SK-MEL-5 (cell line): ENCODE measurements around the gene ZNF280A. TPM values are rescaled to one million over a fixed set of nuclear protein-coding genes. Genes with fewer than 3 reads are reported as not detected.
"Not testable (repeated sequence)": the region's sequence is repeated elsewhere in the genome, so short reads cannot be mapped to it uniquely, and the experiment has no call there.

ENCODE experiments used
- DNase-seq: peaks from one replicate; pipeline ENCODE4 v3.0.0-alpha.2; 2016; ENCODE audit warnings: low read depth, low spot score
- in situ Hi-C: cut with HindIII; loops from 2 replicates; pipeline ENCODE4 v1.10.0; 2016; ENCODE audit warnings: low sequenced_read_pairs, high pct_unique_total_duplicates, low pct_unique_long_range_greater_than_20kb
- total RNA-seq: library from RNA; depleted of rRNA; stranded (reverse); fragments of >200 nt; shearing (Covaris generic); gene quantifications from 2 replicates; pipeline ENCODE4 v1.2.3, GENCODE V29; 2014

Gene ZNF280A
- total RNA-seq, 1 experiment from 2014 or later: 8.6 TPM

GRCh38 chr22:22548317-22548716, 28.2 kb upstream of the ZNF280A start:
- in situ Hi-C loops: no loop called here
- DNase-seq: no peak

- DNase-seq: no peak
- in situ Hi-C loops: no loop called here
These were observed 27.7 kb upstream of the ZNF280A start for GRCh38 chr22:22547692-22548300.

- in situ Hi-C loops: no loop called here
These were observed 27.2 kb upstream of the ZNF280A start for GRCh38 chr22:22547226-22547625.

GRCh38 chr22:22546490-22546889, 26.4 kb upstream of the ZNF280A start:
- in situ Hi-C loops: no loop called here
- DNase-seq: no peak

More at GRCh38 chr22:22547226-22547625, 27.2 kb upstream of the ZNF280A start:
- no peak for DNase-seq

- in situ Hi-C loops: no loop called here
- DNase-seq: no peak
These were observed 25.0 kb upstream of the ZNF280A start for GRCh38 chr22:22545084-22545483.

GRCh38 chr22:22538226-22538989, 18.3 kb upstream of the ZNF280A start:
- no peak for DNase-seq
- in situ Hi-C loops: no loop called here

- no peak for DNase-seq
- in situ Hi-C loops: no loop called here
These were observed 16.8 kb upstream of the ZNF280A start for GRCh38 chr22:22536916-22537315.

- in situ Hi-C loops: no loop called here
- no peak for DNase-seq
These were observed 16.4 kb upstream of the ZNF280A start for GRCh38 chr22:22536515-22536914.

- in situ Hi-C loops: no loop called here
- DNase-seq: no peak
These were observed 15.6 kb upstream of the ZNF280A start for GRCh38 chr22:22535662-22536061.

GRCh38 chr22:22534604-22535415, 14.7 kb upstream of the ZNF280A start:
- no peak for DNase-seq
- in situ Hi-C loops: no loop called here

GRCh38 chr22:22533863-22534262, 13.8 kb upstream of the ZNF280A start:
- DNase-seq: no peak
- in situ Hi-C loops: no loop called here

GRCh38 chr22:22533417-22533816, 13.3 kb upstream of the ZNF280A start:
- no peak for DNase-seq
- in situ Hi-C loops: no loop called here

- in situ Hi-C loops, DNase-seq: not testable (repeated sequence)
These were observed 12.5 kb upstream of the ZNF280A start for GRCh38 chr22:22532547-22533071.

GRCh38 chr22:22531770-22532546, 11.9 kb upstream of the ZNF280A start:
- no peak for DNase-seq
- in situ Hi-C loops: no loop called here

- in situ Hi-C loops: no loop called here
- DNase-seq: no peak
These were observed 8.7 kb upstream of the ZNF280A start for GRCh38 chr22:22528780-22529179.

GRCh38 chr22:22527312-22527711, 7.2 kb upstream of the ZNF280A start:
- DNase-seq: no peak

GRCh38 chr22:22526125-22526912, 6.2 kb upstream of the ZNF280A start:
- no peak for DNase-seq
- in situ Hi-C loops: no loop called here

More at GRCh38 chr22:22527312-22527711, 7.2 kb upstream of the ZNF280A start:
- in situ Hi-C loops: no loop called here
